Endothelial cell (in vitro differentiated cells): ENCODE measurements around the gene PRR18. TPM values are rescaled to one million over a fixed set of nuclear protein-coding genes. Genes with fewer than 3 reads are reported as not detected.

Source experiments
- DNase-seq: peaks from one replicate; pipeline ENCODE4 v3.0.0; 2021; ENCODE audit warnings: low spot score
- H3K27ac Mint-ChIP-seq: one replicate; pipeline ENCODE4 v1.8.0; 2021; ENCODE audit warnings: mixed read lengths, inconsistent platforms; ENCODE audit not compliant: unreplicated experiment
- H3K27me3 Mint-ChIP-seq: one replicate; pipeline ENCODE4 v1.8.0; 2021; ENCODE audit warnings: mild to moderate bottlenecking, moderate library complexity, mixed read lengths, inconsistent platforms; ENCODE audit not compliant: unreplicated experiment
- H3K36me3 Mint-ChIP-seq: one replicate; pipeline ENCODE4 v1.8.0; 2021; ENCODE audit warnings: mild to moderate bottlenecking, low read depth, mixed read lengths, inconsistent platforms; ENCODE audit not compliant: unreplicated experiment
- H3K4me1 Mint-ChIP-seq: one replicate; pipeline ENCODE4 v1.8.0; 2021; ENCODE audit warnings: mild to moderate bottlenecking, mixed read lengths, inconsistent platforms; ENCODE audit not compliant: unreplicated experiment
- H3K4me3 Mint-ChIP-seq: one replicate; pipeline ENCODE4 v1.8.0; 2021; ENCODE audit warnings: mild to moderate bottlenecking, mixed read lengths, inconsistent platforms; ENCODE audit not compliant: unreplicated experiment
- H3K9me3 Mint-ChIP-seq: one replicate; pipeline ENCODE4 v1.8.0; 2021; ENCODE audit warnings: mixed read lengths, inconsistent platforms; ENCODE audit not compliant: unreplicated experiment
- CTCF ChIP-seq: fragments of 200-600 bp; sonication (generic); IDR thresholded peaks from one replicate; pipeline ENCODE4 v1.5.0; 2021; ENCODE audit warnings: antibody characterized with exemption; ENCODE audit not compliant: unreplicated experiment
- total RNA-seq: library from RNA; stranded (reverse); fragmentation: NEBNext Ultra II Directional; extraction: Animal tissue kit (Norgen Biotek cat#: 25700); gene quantifications from one replicate; pipeline ENCODE4 v1.2.1, GENCODE V29; 2021; ENCODE audit not compliant: unreplicated experiment

Gene PRR18
- total RNA-seq, 1 donor from 2014 or later, result 1.1 TPM

- no peaks in the 10 kb centered on the region for H3K36me3 Mint-ChIP-seq
- no peaks in the 10 kb centered on the region for H3K4me1 Mint-ChIP-seq
- no peak for TF ChIP-seq CTCF
- H3K27me3 Mint-ChIP-seq, result peaks cover 7% of the 10 kb centered on the region
- no peak overlapping the region for H3K4me3 Mint-ChIP-seq
- no peak for DNase-seq
- no peak overlapping the region for H3K27ac Mint-ChIP-seq
- H3K9me3 Mint-ChIP-seq, result no peaks in the 10 kb centered on the region
Observed at GRCh38 chr6:166297606-166298005, 10.6 kb downstream of the PRR18 start.

- H3K36me3 Mint-ChIP-seq, result no peaks in the 10 kb centered on the region
- TF ChIP-seq CTCF, result no peak
- no peak overlapping the region for H3K4me3 Mint-ChIP-seq
- no peak overlapping the region for H3K27ac Mint-ChIP-seq
- H3K4me1 Mint-ChIP-seq, result no peaks in the 10 kb centered on the region
- no peaks in the 10 kb centered on the region for H3K9me3 Mint-ChIP-seq
- DNase-seq, result no peak
- peaks cover 7% of the 10 kb centered on the region for H3K27me3 Mint-ChIP-seq
Observed at GRCh38 chr6:166296035-166296883, 11.9 kb downstream of the PRR18 start.

GRCh38 chr6:166293731-166294584 is 14.2 kb downstream of the PRR18 start:
- Mint-ChIP-seq H3K4me1 (no peaks in the 10 kb centered on the region), H3K9me3 (no peaks in the 10 kb centered on the region), H3K36me3 (no peaks in the 10 kb centered on the region), H3K4me3 (no peak overlapping the region), H3K27me3 (peaks cover 4% of the 10 kb centered on the region), H3K27ac (no peak overlapping the region)
- DNase-seq, result no peak
- TF ChIP-seq CTCF, result no peak

- no peak for TF ChIP-seq CTCF
- no peaks in the 10 kb centered on the region for H3K27me3 Mint-ChIP-seq
Observed at GRCh38 chr6:166289207-166290060, 18.8 kb downstream of the PRR18 start.

More at GRCh38 chr6:166289207-166290060, 18.8 kb downstream of the PRR18 start:
- no peak for DNase-seq
- no peaks in the 10 kb centered on the region for H3K36me3 Mint-ChIP-seq
- H3K9me3 Mint-ChIP-seq, result no peaks in the 10 kb centered on the region
- H3K4me3 Mint-ChIP-seq, result no peak overlapping the region
- peaks cover 18% of the 10 kb centered on the region for H3K4me1 Mint-ChIP-seq
- H3K27ac Mint-ChIP-seq, result no peak overlapping the region
